HG03469 (cell line): ENCODE measurements around the gene TTC39A.
"Not testable (repeated sequence)": the region's sequence is repeated elsewhere in the genome, so short reads cannot be mapped to it uniquely, and the experiment has no call there.

Experiments
- ATAC-seq: cut with Tn5 transposase; IDR thresholded peaks from one replicate; pipeline ENCODE4 v1.9.1; 2021; ENCODE audit warnings: mild to moderate bottlenecking, moderate library complexity, moderate number of reproducible peaks; ENCODE audit not compliant: unreplicated experiment

The TTC39A gene

DNA sequence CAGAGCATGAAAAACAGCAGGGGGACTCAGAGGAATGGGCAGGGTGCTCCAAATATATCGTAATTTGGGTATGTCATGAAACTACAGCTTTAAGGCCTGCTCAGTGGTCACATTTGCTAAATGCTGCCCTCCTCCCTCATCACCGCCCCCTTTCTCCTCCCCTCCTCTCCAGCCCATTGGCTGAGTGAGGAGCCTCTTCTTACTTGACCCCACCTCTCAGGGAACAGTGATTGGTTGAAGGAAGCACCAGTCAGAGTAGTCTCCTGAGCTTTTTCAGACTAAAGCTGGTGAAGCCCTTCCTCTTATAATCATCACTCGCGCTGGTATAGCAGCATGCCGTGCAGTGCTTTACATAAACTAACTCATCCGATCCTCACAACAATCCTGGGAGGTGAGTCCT is 10.0 kb upstream of the TTC39A start:
- no peak for ATAC-seq

DNA sequence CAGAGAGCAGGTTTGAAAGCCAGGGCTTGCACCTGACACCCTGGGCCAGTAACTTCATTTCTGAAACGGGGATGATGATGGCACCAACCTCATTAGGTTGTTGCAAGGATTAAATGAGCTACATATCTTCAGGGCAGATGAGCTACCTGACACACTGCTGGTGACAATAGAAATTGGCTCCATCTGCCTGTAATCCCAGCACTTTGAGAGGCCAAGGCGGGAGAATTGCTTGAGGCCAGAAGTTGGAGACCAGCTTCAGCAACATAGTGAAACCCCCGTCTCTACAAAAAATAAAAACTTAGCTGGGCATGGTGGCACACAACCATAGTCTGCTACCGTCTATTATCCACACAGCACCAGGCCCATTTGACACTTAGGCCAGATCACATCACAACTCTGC is 6.3 kb upstream of the TTC39A start:
- ATAC-seq: no peak

DNA sequence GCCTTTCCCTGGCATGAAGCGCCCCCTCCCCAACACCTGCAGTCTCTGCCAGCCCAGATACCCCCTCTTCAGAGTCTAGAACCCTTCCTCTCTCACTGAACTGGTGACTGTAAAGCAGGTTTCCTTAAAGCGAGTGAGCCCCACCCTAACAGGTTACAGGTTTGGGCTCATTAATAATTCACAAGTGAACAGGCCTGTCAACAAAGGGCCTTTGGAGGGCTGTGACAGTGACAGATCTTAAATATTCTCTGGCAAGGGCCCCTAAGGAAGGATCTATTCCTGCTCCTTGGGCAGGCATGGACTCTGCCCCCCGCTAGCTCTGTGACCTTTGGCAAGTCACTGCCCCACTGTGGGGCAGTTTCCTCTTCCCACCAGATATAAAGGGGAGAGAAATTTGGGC is 5.6 kb upstream of the TTC39A start:
- ATAC-seq: no peak

DNA sequence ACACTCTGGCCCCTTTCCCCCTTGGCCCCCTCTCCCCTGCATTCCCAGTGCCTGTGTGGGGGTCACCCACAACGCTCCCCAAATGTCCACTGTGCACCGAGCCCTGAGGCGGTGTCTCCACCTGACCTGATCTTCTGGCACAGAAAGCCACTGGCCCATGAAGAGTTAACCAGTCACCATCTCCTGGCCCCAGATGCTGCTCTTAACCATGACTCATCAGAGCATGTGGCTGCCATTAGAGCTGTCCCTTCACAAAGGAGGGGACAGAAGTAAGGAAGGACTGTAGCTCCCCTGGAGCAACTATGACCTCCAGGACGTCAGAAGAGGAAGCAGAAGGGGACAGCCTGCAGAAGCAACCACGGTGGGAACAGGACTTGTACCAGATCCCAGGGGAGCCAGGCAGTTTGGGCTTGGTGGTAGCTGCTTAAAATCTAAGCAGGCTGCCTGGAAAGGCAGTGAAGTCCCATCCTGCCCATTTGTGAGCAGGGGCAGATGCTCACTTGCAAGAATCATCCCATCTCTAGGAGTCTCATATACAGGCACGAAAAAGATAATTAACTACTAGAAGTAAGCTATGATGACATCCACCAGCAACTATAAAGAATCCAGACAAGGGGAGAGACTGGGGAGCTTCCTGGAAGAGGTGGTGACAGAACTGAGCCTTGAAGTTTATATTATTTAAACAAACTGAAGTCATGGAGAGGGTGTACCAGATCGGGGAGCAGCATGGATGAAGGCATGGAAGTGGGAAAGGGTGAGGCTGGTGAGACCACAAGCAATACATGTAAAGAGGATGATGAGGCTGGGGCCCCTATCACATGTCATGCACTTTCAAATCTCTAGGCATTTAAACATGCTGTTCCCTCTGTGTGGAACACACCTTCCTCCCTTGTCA is 1.1 kb upstream of the TTC39A start:
- ATAC-seq: no peak

DNA sequence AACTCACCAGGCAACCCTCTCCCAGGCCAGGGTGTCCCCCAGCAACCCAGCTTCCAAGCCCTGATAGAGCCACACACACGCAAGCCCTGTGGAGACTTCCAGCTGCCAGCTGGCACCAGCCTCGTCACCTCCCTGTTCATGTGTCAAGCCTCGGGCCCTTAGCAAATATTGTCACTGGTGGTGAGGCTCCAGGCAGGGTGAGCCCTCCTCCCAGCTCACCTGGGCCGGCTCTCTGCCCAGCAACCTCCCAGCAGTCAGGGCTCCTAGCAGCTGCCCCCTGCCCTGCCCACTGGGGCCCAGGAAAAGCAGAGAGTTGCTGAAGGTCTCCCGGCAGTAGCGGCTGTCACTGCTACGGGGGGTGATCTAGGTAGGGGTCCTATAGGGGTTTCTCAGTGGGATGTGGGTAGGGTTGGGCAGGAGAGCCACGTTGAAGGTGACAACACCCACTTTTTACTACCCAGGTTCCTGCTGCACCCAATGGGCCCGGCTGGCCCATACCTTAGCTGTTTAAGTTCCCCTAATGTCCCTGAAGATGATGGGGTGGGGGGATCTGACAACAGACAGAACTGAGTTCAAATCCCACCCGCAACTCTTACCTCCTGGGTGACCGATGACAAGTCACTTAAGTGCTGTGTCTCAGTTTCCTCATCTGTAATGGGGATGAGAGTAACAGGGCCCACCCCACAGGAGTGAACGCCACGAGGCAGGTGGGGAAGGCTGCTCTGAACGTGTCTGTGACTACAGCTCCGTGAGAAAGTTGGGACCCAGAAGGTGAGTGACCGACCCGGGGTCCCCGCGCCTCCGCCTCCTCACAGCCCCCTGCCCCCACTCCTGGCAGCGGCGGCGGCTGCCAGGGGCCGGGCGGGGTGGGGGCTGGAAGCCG is 678 bp downstream of the TTC39A start:
- ATAC-seq: no peak

DNA sequence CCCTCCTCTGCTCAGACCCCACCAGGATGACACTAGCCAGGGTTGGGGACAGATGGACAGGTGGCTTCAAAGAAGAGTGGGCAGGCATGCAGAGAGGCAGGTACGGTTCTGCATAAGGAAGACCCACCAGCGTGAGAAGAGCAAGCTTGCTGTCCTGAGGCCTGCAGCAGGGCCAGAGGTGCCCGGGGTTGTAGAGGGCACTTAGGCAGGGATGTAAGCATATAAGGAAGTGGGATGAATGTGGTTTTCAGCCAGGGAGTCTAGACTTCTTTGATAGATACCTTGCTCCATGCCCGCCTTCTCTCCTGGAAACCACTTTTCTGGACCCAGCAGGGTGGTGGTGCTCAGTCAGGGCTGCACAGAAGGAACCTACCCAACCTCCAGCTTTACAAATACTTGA is 1.4 kb downstream of the TTC39A start:
- ATAC-seq: no peak

DNA sequence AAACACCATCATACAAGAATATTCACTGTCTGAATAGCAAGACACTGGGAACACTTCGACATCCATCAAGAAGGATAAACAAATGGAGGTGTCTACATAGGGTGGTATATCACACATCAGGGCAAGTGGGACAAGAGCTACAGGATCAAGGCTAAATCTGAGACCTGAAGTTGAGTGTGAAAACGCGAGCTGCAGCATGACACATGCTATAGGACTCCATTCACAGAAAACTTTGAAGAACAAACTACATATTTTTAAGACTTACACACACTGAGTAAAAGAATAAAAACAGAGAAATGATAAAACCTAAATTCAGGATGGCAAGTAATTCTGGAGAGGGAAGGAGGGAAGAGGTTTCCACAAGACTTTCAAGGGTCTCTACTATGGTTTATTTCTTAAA is 2.1 kb downstream of the TTC39A start:
- ATAC-seq: no peak

DNA sequence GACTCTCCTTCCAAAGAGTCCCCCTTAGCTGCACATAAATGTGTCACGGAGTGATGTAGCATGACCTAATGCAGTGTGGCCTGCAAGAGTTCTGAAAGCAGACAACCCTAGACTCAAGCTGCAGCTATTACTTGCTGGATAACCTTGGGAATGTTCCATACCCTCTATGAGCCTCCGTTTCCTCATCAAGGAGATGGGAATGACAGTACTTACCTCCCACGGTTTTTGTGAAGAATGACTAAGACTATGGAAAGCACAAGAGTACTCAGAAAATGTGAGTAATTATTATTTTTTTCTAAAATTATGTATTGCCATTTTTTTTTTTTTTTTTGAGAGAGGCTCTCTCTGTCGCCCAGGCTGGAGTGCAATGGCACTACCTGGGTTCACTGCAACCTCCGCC is 3.0 kb downstream of the TTC39A start:
- no peak for ATAC-seq

DNA sequence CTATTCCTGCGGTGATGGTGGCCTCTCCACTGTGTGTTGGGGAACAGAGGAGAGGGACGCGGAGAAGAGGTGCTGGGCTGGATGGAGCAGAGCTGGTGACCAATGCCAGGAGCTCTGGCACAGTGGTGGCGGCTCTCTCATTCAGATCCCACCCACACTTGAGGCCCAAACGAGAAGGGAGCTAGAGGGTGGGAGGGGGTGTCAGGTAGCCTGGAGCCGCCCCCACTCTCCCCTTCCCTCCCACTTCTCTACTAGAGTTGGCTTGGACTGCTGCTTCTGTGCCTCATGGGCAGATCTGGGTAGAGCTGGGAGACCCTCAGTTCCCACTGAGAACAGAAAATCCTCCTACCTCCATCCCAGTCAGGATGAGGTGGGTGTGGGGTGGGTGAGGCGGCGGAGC is 3.5 kb downstream of the TTC39A start:
- no peak for ATAC-seq

DNA sequence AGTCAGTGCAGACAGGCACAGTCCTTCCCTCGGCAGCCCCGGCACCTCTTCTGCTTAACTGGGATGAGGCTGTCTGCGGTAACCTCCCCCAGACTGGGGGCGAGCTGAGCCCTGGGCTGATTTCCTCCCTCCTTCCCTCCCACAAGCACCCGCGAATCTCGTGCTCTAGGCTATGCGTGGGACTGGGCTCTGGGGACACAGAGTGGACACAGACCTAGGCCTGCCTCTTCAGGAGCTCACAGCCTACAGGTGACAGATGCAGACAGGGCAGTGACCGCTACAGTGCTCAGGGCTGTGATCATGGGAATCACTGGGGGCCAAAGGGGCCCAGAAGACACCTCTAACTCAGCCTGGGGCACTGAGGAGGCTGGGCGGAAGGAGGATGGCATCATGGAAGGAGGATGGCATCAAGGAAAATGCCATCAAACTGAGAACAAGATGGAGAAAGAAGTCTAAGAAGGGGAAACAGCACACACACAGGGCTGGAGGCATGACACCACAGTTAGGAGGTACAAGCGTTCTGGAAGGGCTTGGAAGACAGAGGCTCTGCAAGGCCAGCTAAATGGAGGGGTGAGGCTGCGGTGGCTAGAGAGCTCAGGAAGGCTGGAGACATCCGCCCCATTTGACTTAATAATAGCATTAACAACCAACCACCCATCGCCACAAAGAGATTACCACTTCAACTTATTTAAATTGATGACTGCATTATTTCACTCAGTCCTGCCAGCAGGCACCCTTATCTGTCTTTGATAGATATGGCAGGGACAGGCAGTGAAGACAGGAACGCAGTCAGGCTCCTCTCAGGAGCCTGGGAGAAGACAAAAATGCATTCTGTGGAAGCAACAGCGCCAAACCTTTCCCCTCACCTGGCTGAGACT is 4.2 kb downstream of the TTC39A start:
- ATAC-seq: no peak

DNA sequence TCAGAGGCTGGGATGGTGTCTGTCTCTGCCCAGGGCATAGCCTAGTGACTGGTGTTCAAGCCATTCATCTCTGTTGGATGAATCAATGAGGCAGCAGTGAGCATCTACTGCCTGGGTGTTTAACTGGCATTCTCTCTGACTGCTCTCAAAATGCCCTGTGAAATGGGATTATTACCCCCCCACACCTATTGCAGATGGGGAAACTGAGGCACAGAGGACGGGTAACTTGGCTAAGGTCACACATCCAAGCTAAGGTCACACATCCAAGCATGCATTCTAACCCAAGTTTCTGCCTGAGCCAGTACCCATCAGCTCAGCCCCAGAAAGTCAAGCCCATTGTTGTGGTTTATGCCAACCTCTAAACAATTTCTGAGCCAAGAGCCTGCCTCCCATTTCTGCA is 5.0 kb downstream of the TTC39A start:
- no peak for ATAC-seq

DNA sequence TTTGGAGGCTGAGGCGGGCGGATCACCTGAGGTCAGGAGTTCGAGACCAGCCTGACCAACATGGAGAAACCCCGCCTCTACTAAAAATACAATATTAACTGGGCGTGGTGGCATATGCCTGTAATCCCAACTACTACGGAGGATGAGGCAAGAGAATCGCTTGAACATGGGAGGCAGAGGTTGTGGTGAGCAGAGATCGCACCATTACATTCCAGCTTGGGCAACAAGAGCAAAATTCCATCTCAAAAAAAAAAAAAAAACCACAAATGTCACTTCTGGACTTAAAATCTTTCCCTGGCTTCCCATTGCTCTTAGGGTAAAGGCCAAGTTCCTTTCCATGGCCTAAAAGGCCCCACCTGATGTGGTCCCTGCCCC is 5.4 kb downstream of the TTC39A start:
- ATAC-seq: not testable (repeated sequence)

DNA sequence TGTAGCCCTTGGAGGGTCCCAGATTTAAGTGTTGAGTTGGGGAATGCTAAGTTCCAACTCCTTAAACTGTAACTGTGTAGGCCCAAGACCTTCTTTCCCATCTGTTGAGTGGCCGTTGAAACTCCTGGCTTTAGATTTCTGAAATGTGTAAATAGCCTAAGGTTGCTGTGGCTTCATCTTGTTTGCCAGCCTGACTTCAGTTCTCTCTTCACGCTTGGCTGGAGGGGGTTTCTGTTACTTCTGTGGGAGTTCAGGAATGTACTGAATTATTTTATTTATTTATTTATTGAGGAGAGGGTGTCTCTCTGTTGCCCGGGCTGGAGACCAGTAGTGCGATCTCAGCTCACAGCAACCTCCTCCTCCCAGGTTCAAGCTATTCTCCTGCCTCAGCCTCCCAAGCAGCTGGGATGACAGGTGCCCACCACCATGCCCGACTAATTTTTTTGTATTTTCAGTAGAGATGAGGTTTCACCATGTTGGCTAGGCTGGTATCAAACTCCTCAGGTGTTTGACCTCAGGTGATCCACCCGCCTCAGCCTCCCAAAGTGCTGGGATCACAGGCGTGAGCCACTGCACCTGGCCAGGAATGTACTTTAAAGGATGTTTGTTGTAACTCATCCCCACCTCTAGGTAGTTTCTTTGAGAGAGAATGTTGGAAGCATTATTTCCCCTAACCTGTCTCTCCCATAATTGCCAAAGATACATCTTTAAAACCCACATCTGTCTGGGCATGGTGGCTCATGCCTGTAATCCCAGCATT is 5.9 kb downstream of the TTC39A start:
- no peak for ATAC-seq

DNA sequence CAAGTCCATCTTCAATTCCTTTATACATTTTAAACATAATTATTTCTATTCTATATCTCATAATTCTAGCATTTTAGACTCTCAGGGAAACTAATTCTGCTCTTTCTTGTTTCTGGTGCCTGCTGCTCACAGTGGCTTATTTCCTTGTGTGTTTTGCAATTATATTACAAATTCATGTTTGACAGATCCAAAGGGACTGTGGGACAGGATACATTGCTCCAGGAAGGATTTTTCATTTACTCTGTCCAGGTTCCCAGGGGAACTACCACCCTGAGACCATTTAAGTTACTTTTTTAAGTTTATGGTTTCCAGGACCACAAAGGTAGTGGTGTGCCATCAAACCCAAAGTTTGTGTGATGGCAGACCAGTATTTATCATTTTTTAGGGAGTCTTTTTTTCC is 6.6 kb downstream of the TTC39A start:
- ATAC-seq: no peak

DNA sequence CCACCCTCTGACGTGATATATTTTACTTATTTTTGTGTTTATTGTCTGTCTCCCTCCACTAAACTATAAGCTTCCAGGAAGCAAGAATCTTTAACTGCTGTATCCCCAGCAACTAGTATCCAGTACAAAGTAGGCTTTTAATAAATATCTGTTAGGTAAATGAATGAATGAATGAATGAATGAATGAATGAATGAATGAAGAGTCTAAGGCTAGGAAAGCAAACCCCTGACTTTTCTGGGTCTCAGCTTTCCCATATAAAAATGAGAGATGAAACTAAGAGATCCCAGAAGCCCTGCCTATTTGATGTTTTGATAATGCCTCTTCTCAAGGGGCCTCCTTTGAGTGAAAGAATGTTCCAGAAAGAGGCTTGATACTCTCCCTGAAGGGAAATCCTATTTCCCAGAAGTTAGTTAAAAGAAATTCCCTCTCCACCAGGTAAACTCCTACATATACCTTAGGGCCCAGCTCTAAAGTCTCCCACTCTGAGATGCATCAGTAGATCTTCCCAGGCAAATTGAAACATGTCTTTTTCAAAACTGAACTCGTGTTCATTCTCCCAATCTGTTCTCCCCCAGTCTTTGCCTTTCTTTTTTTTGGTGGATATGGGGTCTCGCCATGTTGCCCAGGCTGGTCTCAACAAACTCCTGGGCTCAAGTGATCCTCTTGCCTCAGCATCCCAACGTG is 7.8 kb downstream of the TTC39A start:
- ATAC-seq: no peak

DNA sequence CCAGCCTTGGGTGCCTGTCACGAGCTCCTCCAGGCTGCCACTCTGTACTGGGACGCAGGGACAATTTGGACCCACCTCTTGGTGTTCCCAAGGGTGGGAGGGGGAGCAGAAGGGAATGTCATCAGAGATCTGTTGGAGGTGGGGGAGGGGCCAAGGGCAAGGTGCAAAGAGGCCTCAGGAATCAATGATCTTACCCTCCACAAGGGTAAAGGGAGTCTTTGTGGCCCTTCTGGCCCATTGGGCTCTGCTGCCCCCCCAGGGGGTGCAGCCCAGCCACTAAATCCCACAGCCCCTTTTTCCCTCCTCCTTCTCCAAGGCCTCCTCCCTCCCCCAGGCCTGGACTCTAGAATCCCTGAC is 8.5 kb downstream of the TTC39A start:
- no peak for ATAC-seq

DNA sequence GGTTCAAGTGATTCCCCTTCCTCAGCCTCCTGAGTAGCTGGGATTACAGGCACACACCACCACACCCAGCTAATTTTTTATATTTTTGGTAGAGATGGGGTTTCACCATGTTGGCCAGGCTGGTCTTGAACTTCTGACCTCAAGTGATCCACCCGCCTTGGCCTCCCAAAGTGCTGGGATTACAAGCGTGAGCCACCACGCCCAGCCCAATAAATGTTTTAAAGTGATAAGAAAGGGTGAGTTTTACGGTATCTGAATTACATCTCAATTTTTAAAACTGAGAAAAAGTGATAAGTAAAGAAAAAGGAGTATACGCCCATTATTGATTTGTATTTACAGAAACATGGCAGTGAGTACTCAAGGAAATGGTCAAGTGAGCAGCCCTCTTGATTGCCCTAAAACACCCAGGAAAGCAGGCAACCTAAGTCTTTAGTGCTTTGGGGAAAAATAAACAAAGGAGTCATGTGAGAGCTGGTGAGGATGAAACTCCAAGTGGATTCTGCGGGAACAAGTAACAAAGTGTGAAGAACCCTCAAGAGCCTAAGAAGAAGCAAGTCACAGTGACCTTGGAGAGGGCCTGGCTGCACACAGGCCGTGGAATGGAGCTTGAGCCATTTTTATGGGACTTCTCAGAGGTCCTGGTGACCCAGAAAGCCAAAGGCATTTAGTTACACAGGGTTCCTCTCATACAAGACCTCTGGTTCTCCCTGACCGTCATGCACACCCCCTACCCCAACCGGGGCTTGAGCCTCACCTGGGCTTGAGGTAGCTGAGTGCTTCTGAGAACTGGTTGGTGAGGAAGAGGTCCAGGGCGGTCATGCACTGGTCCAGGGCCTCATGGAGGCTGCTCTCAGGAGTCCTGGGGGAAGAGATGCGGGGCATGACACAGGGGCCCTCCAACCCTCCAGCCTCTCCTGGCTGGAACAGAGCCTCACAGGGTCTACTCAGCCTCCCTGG is 9.1 kb downstream of the TTC39A start:
- ATAC-seq: no peak

DNA sequence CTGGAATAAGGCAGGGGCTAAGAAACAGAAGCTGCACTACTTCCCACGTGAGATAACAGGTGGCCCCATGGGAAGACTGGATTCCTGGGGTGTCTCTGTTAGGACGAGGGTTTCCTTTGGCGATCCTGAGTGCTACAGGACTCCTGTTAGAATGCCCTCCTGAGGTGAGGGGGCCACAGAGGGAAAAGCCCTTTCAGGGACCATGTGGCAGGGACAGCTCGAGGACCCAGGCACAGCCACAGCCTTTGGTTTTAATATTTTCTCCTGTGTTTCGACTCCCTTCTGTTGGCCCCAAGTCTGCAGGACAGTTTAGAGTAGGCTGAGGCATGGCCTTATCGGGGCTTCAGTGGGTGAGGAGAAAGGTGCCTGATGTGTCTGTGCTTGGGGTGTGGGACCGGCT is 12.6 kb downstream of the TTC39A start:
- ATAC-seq: no peak

DNA sequence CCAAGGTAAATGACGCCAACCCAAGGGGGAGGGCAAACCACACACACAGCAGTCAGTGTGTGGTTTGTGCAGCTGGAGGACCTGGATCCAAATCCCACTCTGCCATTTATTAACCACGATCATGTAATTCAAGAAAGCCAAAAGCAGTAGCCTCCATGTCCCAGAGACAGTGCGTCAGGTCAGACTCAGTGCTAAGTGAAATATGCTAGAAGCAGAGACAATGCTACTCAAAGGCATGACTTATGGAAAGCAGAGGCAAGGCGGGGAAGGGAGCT is 13.6 kb downstream of the TTC39A start:
- ATAC-seq: no peak
